Measurements from ENCODE around the gene CSTPP1. TPM values are rescaled to one million over a fixed set of nuclear protein-coding genes. Genes with fewer than 3 reads are reported as not detected.

Gene CSTPP1
- total RNA-seq, 1 donor from 2014 or later, result 32.7 TPM

DNA sequence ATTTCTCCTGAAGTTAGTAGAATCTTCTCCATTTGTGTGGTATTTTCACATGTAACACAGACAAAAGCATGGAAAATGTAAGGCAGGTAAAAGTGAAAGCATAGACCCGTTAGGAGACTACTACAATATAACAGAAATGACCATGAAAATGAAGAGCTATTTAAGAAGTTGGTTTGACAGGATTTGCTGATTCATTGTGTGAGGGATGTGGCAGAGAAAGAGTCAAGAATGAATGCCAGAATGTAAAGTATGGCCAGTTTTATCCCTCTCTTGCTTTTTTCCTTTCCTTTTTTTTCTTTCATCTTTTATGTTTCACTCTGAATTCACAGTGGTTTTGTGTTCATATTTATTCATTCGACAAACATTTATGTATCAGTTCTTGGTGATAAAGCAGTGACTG lies 124.2 kb downstream of the CSTPP1 start:
- Mint-ChIP-seq H3K36me3 (peaks cover 23% of the 10 kb centered on the region), H3K4me1 (peaks cover 29% of the 10 kb centered on the region), H3K4me3 (no peak overlapping the region), H3K9me3 (peaks cover 4% of the 10 kb centered on the region), H3K27ac (no peak overlapping the region), H3K27me3 (ENCODE audit: insufficient read depth, low read depth) (peaks cover 5% of the 10 kb centered on the region)
- Histone ChIP-seq H3K27me3 (no peaks in the 10 kb centered on the region), H3K9ac (no peak overlapping the region), H3K9me3 (ENCODE audit: low read depth) (no peaks in the 10 kb centered on the region), H3K36me3 (peaks cover 2% of the 10 kb centered on the region), H3K4me1 (peaks cover 17% of the 10 kb centered on the region), H2AFZ (replicated peaks) (no peak overlapping the region), H3K4me2 (no peak overlapping the region), H3K4me3 (no peak overlapping the region), H3F3A (ENCODE audit: low read depth) (no peaks in the 10 kb centered on the region), H4K20me1 (ENCODE audit: low read depth) (peaks cover 5% of the 10 kb centered on the region), H3K79me2 (ENCODE audit: low read depth) (no peaks in the 10 kb centered on the region), H3K27ac (no peak overlapping the region)
- TF ChIP-seq, protein P1, sequence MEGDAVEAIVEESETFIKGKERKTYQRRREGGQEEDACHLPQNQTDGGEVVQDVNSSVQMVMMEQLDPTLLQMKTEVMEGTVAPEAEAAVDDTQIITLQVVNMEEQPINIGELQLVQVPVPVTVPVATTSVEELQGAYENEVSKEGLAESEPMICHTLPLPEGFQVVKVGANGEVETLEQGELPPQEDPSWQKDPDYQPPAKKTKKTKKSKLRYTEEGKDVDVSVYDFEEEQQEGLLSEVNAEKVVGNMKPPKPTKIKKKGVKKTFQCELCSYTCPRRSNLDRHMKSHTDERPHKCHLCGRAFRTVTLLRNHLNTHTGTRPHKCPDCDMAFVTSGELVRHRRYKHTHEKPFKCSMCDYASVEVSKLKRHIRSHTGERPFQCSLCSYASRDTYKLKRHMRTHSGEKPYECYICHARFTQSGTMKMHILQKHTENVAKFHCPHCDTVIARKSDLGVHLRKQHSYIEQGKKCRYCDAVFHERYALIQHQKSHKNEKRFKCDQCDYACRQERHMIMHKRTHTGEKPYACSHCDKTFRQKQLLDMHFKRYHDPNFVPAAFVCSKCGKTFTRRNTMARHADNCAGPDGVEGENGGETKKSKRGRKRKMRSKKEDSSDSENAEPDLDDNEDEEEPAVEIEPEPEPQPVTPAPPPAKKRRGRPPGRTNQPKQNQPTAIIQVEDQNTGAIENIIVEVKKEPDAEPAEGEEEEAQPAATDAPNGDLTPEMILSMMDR (IDR thresholded peaks at IDR 0.05), result no peak
- no peak for TF ChIP-seq EZH2phosphoT487 (IDR thresholded peaks at IDR 0.05)
- no peak for TF ChIP-seq EZH2 (IDR thresholded peaks at IDR 0.05)
- DNase-seq (ENCODE audit: low spot score), result no peak

DNA sequence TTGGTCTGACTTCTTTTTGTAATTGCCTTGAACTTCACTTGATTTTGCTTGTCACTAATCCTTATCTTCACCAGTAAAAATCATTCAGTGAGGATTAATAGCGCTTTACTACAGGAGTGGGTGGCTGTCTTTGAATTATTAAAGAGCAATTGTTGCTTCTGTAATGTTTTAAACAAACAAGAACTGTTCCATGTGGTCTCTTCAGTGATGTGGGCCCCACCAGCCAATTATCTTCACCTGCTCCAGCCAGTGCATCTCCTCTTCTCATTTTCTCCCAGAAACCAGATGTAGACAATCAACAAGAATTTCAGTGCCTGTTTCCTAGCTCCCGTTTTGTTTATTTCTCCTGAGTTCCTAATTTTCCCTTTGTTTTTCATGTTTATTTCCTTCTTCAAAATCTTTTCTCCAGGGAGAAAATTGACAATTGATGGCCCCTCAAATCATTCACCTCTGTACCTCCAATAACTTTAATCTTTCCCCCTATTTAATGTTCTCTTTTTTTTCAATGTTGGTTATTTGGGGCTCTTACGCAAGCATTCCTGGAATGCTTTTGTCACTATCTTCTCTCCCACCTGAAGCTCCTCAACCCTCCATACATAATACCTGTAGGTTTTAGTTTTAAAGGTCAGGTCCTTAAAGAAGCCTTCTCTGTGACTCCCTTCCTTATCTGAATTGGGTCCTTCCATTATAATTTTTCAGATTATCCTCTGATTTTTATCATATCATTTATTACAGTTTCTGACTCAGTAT lies 125.0 kb downstream of the CSTPP1 start:
- H3K4me3 Mint-ChIP-seq, result no peak overlapping the region
- no peak overlapping the region for H3K27ac ChIP-seq

GRCh38 chr11:47062736-47063135 lies 126.2 kb downstream of the CSTPP1 start:
- Histone ChIP-seq H3F3A (ENCODE audit: low read depth) (no peaks in the 10 kb centered on the region), H3K27me3 (no peaks in the 10 kb centered on the region), H3K4me3 (no peak overlapping the region), H2AFZ (replicated peaks) (no peak overlapping the region), H3K4me2 (no peak overlapping the region), H3K79me2 (ENCODE audit: low read depth) (peaks cover 3% of the 10 kb centered on the region), H4K20me1 (ENCODE audit: low read depth) (peaks cover 5% of the 10 kb centered on the region), H3K9ac (no peak overlapping the region), H3K36me3 (peaks cover 2% of the 10 kb centered on the region), H3K4me1 (peaks cover 10% of the 10 kb centered on the region), H3K27ac (no peak overlapping the region), H3K9me3 (ENCODE audit: low read depth) (no peaks in the 10 kb centered on the region)
- H3K27me3 Mint-ChIP-seq (ENCODE audit: insufficient read depth, low read depth), result peaks cover 7% of the 10 kb centered on the region
- H3K9me3 Mint-ChIP-seq, result no peaks in the 10 kb centered on the region
- no peak overlapping the region for H3K4me3 Mint-ChIP-seq
- H3K27ac Mint-ChIP-seq, result no peak overlapping the region
- peaks cover 19% of the 10 kb centered on the region for H3K4me1 Mint-ChIP-seq
- H3K36me3 Mint-ChIP-seq, result peaks cover 18% of the 10 kb centered on the region
- TF ChIP-seq, protein P1 (IDR thresholded peaks at IDR 0.05), result no peak
- TF ChIP-seq EZH2 (IDR thresholded peaks at IDR 0.05) (no peak), EZH2phosphoT487 (IDR thresholded peaks at IDR 0.05) (no peak)
- DNase-seq (ENCODE audit: low spot score), result no peak

More for the DNA sequence above, 125.0 kb downstream of the CSTPP1 start:
- no peaks in the 10 kb centered on the region for H3K9me3 ChIP-seq (ENCODE audit: low read depth)
- peaks cover 17% of the 10 kb centered on the region for H3K4me1 ChIP-seq
- Mint-ChIP-seq H3K36me3 (peaks cover 22% of the 10 kb centered on the region), H3K4me1 (peaks cover 21% of the 10 kb centered on the region), H3K9me3 (peaks cover 4% of the 10 kb centered on the region), H3K27ac (no peak overlapping the region), H3K27me3 (ENCODE audit: insufficient read depth, low read depth) (peaks cover 5% of the 10 kb centered on the region)
- TF ChIP-seq EZH2 (IDR thresholded peaks at IDR 0.05) (no peak), EZH2phosphoT487 (IDR thresholded peaks at IDR 0.05) (no peak)
- TF ChIP-seq, protein P1 (IDR thresholded peaks at IDR 0.05), result no peak
- no peaks in the 10 kb centered on the region for H3K27me3 ChIP-seq
- no peak for DNase-seq (ENCODE audit: low spot score)
- H3K4me2 ChIP-seq, result no peak overlapping the region
- no peak overlapping the region for H3K4me3 ChIP-seq
- no peak overlapping the region for H3K9ac ChIP-seq
- H4K20me1 ChIP-seq (ENCODE audit: low read depth), result peaks cover 5% of the 10 kb centered on the region
- H2AFZ ChIP-seq (replicated peaks), result no peak overlapping the region
- no peaks in the 10 kb centered on the region for H3F3A ChIP-seq (ENCODE audit: low read depth)
- peaks cover 2% of the 10 kb centered on the region for H3K36me3 ChIP-seq
- H3K79me2 ChIP-seq (ENCODE audit: low read depth), result peaks cover 2% of the 10 kb centered on the region
